Mesenchymal stem cell (in vitro differentiated cells and primary cell): Measurements from ENCODE around the gene KIAA0753.

Experiments
- DNase-seq: peaks from one replicate; pipeline ENCODE4 v3.0.0-alpha.2; 2013
- H2AFZ ChIP-seq: one replicate; pipeline ENCODE4 v1.6.1; 2013; ENCODE audit warnings: low read depth, mild to moderate bottlenecking, control low read depth, inconsistent platforms, low read length, moderate library complexity
- H2AK5ac ChIP-seq: 2 replicates; pipeline ENCODE4 v1.6.1; 2013; ENCODE audit warnings: low read length, moderate library complexity, mild to moderate bottlenecking, inconsistent platforms; ENCODE audit not compliant: severe bottlenecking
- H2BK120ac ChIP-seq: one replicate; pipeline ENCODE4 v1.6.1; 2013; ENCODE audit warnings: low read depth, mild to moderate bottlenecking, inconsistent platforms, low read length, moderate library complexity
- H2BK12ac ChIP-seq, 2 experiments: one replicate each; pipeline ENCODE4 v1.6.1; 2013; ENCODE audit warnings: inconsistent platforms in 2 of 2, low read length in 2 of 2, mild to moderate bottlenecking in 2 of 2, moderate library complexity in 2 of 2, control low read depth in 1 of 2
- H2BK15ac ChIP-seq: one replicate; pipeline ENCODE4 v1.6.1; 2013; ENCODE audit warnings: mild to moderate bottlenecking, low read depth, inconsistent platforms; ENCODE audit not compliant: poor library complexity, severe bottlenecking
- H2BK5ac ChIP-seq: 2 replicates; pipeline ENCODE4 v1.6.1; 2013; ENCODE audit warnings: low read depth, mild to moderate bottlenecking, low read length, control low read depth, inconsistent platforms; ENCODE audit not compliant: poor library complexity, severe bottlenecking
- H3K14ac ChIP-seq, 2 experiments: one replicate each; pipeline ENCODE4 v1.6.1; 2013; ENCODE audit warnings: inconsistent platforms in 2 of 2, low read length in 2 of 2, control low read depth in 1 of 2, mild to moderate bottlenecking in 1 of 2, moderate library complexity in 1 of 2
- H3K18ac ChIP-seq, 2 experiments: one replicate each; pipeline ENCODE4 v1.6.1; 2013; ENCODE audit warnings: inconsistent platforms in 2 of 2, low read length in 2 of 2, control low read depth in 1 of 2, low read depth in 1 of 2, mild to moderate bottlenecking in 1 of 2
- H3K23ac ChIP-seq, 2 experiments: one replicate each; pipeline ENCODE4 v1.6.1; 2013; ENCODE audit warnings: inconsistent platforms in 2 of 2, low read length in 2 of 2, mild to moderate bottlenecking in 2 of 2, moderate library complexity in 2 of 2, control low read depth in 1 of 2
- H3K27ac ChIP-seq: 2 replicates; pipeline ENCODE4 v1.5.1; 2013; ENCODE audit warnings: mild to moderate bottlenecking, moderate library complexity, low read length, control low read depth, inconsistent platforms; ENCODE audit not compliant: poor library complexity, severe bottlenecking
- H3K27me3 ChIP-seq, 2 experiments: 2 replicates each; pipeline versions ENCODE4 v1.6.1 to v1.7.0; 2013; ENCODE audit warnings: low read length in 2 of 2, mild to moderate bottlenecking in 2 of 2, moderate library complexity in 2 of 2, control low read depth in 1 of 2, inconsistent platforms in 1 of 2; ENCODE audit not compliant: control insufficient read depth in 1 of 2, insufficient read depth in 1 of 2
- H3K36me3 ChIP-seq, 2 experiments: 2 replicates each; pipeline versions ENCODE4 v1.6.1 to v1.7.0; 2013; ENCODE audit warnings: low read length in 2 of 2, control low read depth in 1 of 2, inconsistent platforms in 1 of 2, low read depth in 1 of 2, mild to moderate bottlenecking in 1 of 2; ENCODE audit not compliant: insufficient read depth in 2 of 2, control insufficient read depth in 1 of 2
- H3K4ac ChIP-seq, 2 experiments: one replicate each; pipeline ENCODE4 v1.6.1; 2013; ENCODE audit warnings: inconsistent platforms in 2 of 2, low read length in 2 of 2, mild to moderate bottlenecking in 2 of 2, moderate library complexity in 2 of 2, control low read depth in 1 of 2, low read depth in 1 of 2
- H3K4me1 ChIP-seq: 2 replicates; pipeline ENCODE4 v1.6.1; 2013; ENCODE audit warnings: low read depth, low read length, control low read depth; ENCODE audit not compliant: control insufficient read depth, insufficient read depth
- H3K4me2 ChIP-seq: 2 replicates; pipeline ENCODE4 v1.6.1; 2013; ENCODE audit warnings: low read length, mild to moderate bottlenecking, inconsistent platforms; ENCODE audit not compliant: poor library complexity, severe bottlenecking
- H3K4me3 ChIP-seq, 2 experiments: 2 replicates each; pipeline versions ENCODE4 v1.5.1 to v1.7.0; 2013; ENCODE audit warnings: low read length in 2 of 2, mild to moderate bottlenecking in 2 of 2, control low read depth in 1 of 2, low read depth in 1 of 2; ENCODE audit not compliant: insufficient read depth in 1 of 2
- H3K79me1 ChIP-seq: replicated peaks from 2 replicates; pipeline ENCODE4 v1.6.1; 2013; ENCODE audit warnings: mild to moderate bottlenecking, control low read depth, low read length, inconsistent platforms; ENCODE audit not compliant: poor library complexity, severe bottlenecking
- H3K9ac ChIP-seq: 2 replicates; pipeline ENCODE4 v1.7.0; 2013; ENCODE audit warnings: mild to moderate bottlenecking, low read length, moderate library complexity
- H3K9me3 ChIP-seq: 2 replicates; pipeline ENCODE4 v1.7.0; 2013; ENCODE audit warnings: mild to moderate bottlenecking, low read length; ENCODE audit not compliant: control insufficient read depth
- H4K8ac ChIP-seq: one replicate; pipeline ENCODE4 v1.6.1; 2013; ENCODE audit warnings: inconsistent platforms, mild to moderate bottlenecking, low read length, moderate library complexity
- H4K91ac ChIP-seq: one replicate; pipeline ENCODE4 v1.6.1; 2013; ENCODE audit warnings: mild to moderate bottlenecking, low read length, inconsistent platforms
- whole genome bisulfite sequencing: methylation state at CpG from one replicate; pipeline ENCODE4 v1.1.7; 2013; ENCODE audit warnings: mixed read lengths; 5-methylcytosine and 5-hydroxymethylcytosine counted together

KIAA0753 gene

GRCh38 chr17:6589266-6589946 is 51.1 kb downstream of the KIAA0753 start:
- Histone ChIP-seq H3K4me3 (no peak overlapping the region), H2BK5ac (no peak overlapping the region), H2BK12ac (no peak overlapping the region), H2AFZ (no peak overlapping the region), H2BK15ac (no peak overlapping the region), H3K9me3 (peaks cover 22% of the 10 kb centered on the region), H4K91ac (no peak overlapping the region), H4K8ac (no peak overlapping the region), H3K27ac (no peak overlapping the region), H3K18ac (no peak overlapping the region), H3K23ac (no peak overlapping the region), H3K14ac (no peak overlapping the region), H3K36me3 (peaks cover 26 to 96% of the 10 kb centered on the region in 2 experiments), H3K4me2 (no peak overlapping the region), H3K4me1 (no peaks in the 10 kb centered on the region), H2BK120ac (no peak overlapping the region), H3K79me1 (peaks cover 22% of the 10 kb centered on the region), H3K4ac (no peak overlapping the region), H3K27me3 (no peaks in the 10 kb centered on the region), H2AK5ac (no peak overlapping the region), H3K9ac (no peak overlapping the region)
- WGBS: 97% methylated on average over 14 of the region's 15 CpGs
- no peak for DNase-seq

GRCh38 chr17:6588165-6588564 is 52.3 kb downstream of the KIAA0753 start:
- no peaks in the 10 kb centered on the region for H3K27me3 ChIP-seq

DNA sequence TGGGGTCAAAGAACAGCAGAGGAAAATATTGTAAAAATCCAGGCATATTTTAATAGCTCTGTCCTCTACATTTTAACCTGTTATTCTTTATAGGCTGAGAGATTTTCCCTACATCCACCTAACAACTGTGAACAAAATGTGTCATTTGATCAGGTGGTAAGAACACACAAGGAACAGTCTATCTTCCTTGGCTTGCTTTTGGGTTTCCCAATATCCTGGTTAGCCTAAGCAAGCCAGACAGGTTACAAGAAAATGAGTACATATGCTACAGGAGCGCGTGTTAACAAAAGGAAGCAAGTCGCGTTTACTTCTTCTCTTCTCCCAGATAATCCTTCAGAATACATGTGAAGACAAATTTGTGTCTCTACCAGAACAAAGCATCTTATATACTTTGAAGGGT is 53.2 kb downstream of the KIAA0753 start:
- Histone ChIP-seq H2BK120ac (no peak overlapping the region), H3K36me3 (peaks cover 22 to 98% of the 10 kb centered on the region in 2 experiments), H3K4me1 (no peaks in the 10 kb centered on the region), H3K4me3 (no peak overlapping the region), H3K14ac (no peak overlapping the region), H2BK15ac (no peak overlapping the region), H3K27ac (no peak overlapping the region), H3K23ac (no peak overlapping the region), H3K4me2 (no peak overlapping the region), H2AK5ac (no peak overlapping the region), H3K4ac (no peak overlapping the region), H2BK5ac (no peak overlapping the region), H3K9ac (no peak overlapping the region), H3K18ac (no peak overlapping the region), H3K9me3 (peaks cover 39% of the 10 kb centered on the region), H3K79me1 (peaks cover 26% of the 10 kb centered on the region), H3K27me3 (no peaks in the 10 kb centered on the region), H4K8ac (no peak overlapping the region), H2AFZ (no peak overlapping the region), H2BK12ac (no peak overlapping the region), H4K91ac (no peak overlapping the region)
- WGBS: 100% methylated on average over 4 of the region's 4 CpGs
- no peak for DNase-seq

More at GRCh38 chr17:6588165-6588564, 52.3 kb downstream of the KIAA0753 start:
- Histone ChIP-seq H2BK120ac (no peak overlapping the region), H3K14ac (no peak overlapping the region), H3K4me3 (no peak overlapping the region), H3K18ac (no peak overlapping the region), H2BK12ac (no peak overlapping the region), H3K9ac (no peak overlapping the region), H2BK5ac (no peak overlapping the region), H3K4me1 (no peaks in the 10 kb centered on the region), H2AK5ac (no peak overlapping the region), H3K4me2 (no peak overlapping the region), H2AFZ (no peak overlapping the region), H2BK15ac (no peak overlapping the region), H3K36me3 (peaks cover 23 to 98% of the 10 kb centered on the region in 2 experiments), H3K27ac (no peak overlapping the region), H3K79me1 (peaks cover 26% of the 10 kb centered on the region), H4K91ac (no peak overlapping the region), H4K8ac (no peak overlapping the region), H3K23ac (no peak overlapping the region), H3K4ac (no peak overlapping the region), H3K9me3 (peaks cover 34% of the 10 kb centered on the region)
- no peak for DNase-seq
- WGBS: 95% methylated on average over 4 of the region's 5 CpGs

DNA sequence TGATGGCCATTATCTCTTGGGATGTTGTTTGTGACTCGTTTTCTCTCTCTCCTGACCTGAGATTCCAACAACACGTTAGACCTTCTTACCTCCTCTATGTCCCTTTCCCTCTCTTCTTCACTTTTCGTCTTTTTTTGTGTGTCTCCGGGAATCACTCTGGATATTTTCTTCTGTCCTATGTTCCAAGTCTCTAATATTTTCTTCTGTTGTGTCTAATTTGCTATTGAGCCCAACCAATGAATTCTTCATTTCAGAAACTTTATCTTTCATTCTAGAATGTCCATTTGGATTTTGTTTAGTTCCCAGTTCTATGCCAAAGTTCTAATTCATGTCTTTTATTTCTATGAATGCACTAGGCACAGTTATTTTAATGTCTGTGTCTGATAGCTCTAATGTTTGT is 57.1 kb downstream of the KIAA0753 start:
- H2BK12ac ChIP-seq: no peak overlapping the region
- DNase-seq: no peak
- H2AK5ac ChIP-seq: no peak overlapping the region
- no peak overlapping the region for H3K4ac ChIP-seq
- no peak overlapping the region for H2BK120ac ChIP-seq
- H3K79me1 ChIP-seq: peaks cover 24% of the 10 kb centered on the region
- no peak overlapping the region for H3K4me2 ChIP-seq
- no peaks in the 10 kb centered on the region for H3K27me3 ChIP-seq
- no peak overlapping the region for H4K91ac ChIP-seq
- H2BK5ac ChIP-seq: no peak overlapping the region
- peaks cover 45% of the 10 kb centered on the region for H3K9me3 ChIP-seq
- no peak overlapping the region for H2AFZ ChIP-seq
- WGBS: 100% methylated on average over 2 of the region's 4 CpGs
- H3K9ac ChIP-seq: no peak overlapping the region
- H3K18ac ChIP-seq: no peak overlapping the region
- no peak overlapping the region for H3K14ac ChIP-seq
- H3K36me3 ChIP-seq: peaks cover 33 to 92% of the 10 kb centered on the region in 2 experiments
- no peaks in the 10 kb centered on the region for H3K4me1 ChIP-seq
- no peak overlapping the region for H4K8ac ChIP-seq
- H3K27ac ChIP-seq: no peak overlapping the region
- no peak overlapping the region for H3K4me3 ChIP-seq
- H2BK15ac ChIP-seq: no peak overlapping the region
- no peak overlapping the region for H3K23ac ChIP-seq
